CD4-positive, alpha-beta T cell treated with Interleukin-17A for 4 hours (primary cell): Measurements from ENCODE around the gene FAM89B.

Source experiments
- DNase-seq: peaks from one replicate; pipeline ENCODE4 v3.0.0-alpha.2; 2020; ENCODE audit warnings: mixed read lengths

Gene FAM89B

GRCh38 chr11:65613091-65613928 is 41.0 kb downstream of the FAM89B start:
- peak; percentile 19 for DNase-seq

GRCh38 chr11:65615229-65615949 is 43.1 kb downstream of the FAM89B start, which contains the start of gene PCNX3:
TSS of gene PCNX3 (plus strand) at chr11:65615776. CDS start at chr11:65616312, 536 bp downstream.
- DNase-seq = peak; percentile 100

GRCh38 chr11:65615950-65616574 is 43.7 kb downstream of the FAM89B start:
- DNase-seq = peak; percentile 56

- DNase-seq = no peak
These were observed 44.2 kb downstream of the FAM89B start for GRCh38 chr11:65616575-65617001.

GRCh38 chr11:65617136-65617850 is 45.0 kb downstream of the FAM89B start:
- DNase-seq = no peak

- DNase-seq = no peak
These were observed 45.8 kb downstream of the FAM89B start for GRCh38 chr11:65617990-65618751.

GRCh38 chr11:65618763-65619162 is 46.4 kb downstream of the FAM89B start:
- no peak for DNase-seq

- no peak for DNase-seq
These were observed 47.1 kb downstream of the FAM89B start for GRCh38 chr11:65619281-65619928.

GRCh38 chr11:65620666-65621065 is 48.3 kb downstream of the FAM89B start:
- no peak for DNase-seq

- no peak for DNase-seq
These were observed 49.1 kb downstream of the FAM89B start for GRCh38 chr11:65621460-65621859.

- DNase-seq = no peak
These were observed 49.7 kb downstream of the FAM89B start for GRCh38 chr11:65622011-65622410.

GRCh38 chr11:65623177-65623576 is 50.8 kb downstream of the FAM89B start:
- DNase-seq = no peak
